ENCODE results near the gene BICRA.
"Not testable (repeated sequence)": the region's sequence is repeated elsewhere in the genome, so short reads cannot be mapped to it uniquely, and the experiment has no call there.

The BICRA gene

DNA sequence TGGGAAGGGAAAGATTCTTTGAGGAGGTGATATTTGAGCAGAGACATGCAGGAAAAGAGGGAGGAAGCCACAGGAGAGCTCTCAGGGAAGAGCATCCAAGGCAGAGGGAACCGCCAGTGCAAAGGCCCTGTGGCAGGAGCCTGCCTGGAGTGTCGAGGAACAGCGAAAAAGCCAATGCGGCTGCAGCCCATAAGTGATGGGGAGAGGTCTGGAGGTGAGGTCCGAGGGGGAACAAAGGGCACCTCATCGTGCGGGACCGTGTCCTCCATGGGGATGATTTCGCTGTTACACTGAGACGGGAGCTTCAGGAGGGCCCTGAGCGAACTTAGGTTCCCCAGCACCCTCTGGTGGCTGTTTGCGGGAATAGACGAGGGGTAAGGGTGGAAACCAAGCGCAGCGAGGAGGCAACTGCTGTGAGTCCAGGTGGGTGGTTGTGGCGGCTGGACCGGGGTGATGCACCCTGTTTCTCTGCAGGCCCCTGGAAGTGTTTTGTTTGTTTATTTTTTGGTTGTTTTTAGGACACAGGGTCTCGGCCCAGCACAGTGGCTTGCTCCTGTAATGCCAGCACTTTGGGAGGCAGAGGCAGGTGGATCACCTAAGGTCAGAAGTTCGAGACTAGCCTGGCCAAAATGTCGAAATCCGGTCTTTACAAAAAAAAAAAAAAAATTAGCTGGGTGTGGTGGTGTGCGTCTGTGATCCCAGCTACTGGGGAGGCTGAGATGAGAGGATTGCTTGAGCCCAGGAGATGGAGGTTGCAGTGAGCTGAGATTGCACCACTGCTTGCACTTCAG, 98.4 kb downstream of the BICRA start:
- FAIRE-seq (no peak), DNase-seq (ENCODE audit: insufficient read length, low spot score) (peak; percentile 73)

DNA sequence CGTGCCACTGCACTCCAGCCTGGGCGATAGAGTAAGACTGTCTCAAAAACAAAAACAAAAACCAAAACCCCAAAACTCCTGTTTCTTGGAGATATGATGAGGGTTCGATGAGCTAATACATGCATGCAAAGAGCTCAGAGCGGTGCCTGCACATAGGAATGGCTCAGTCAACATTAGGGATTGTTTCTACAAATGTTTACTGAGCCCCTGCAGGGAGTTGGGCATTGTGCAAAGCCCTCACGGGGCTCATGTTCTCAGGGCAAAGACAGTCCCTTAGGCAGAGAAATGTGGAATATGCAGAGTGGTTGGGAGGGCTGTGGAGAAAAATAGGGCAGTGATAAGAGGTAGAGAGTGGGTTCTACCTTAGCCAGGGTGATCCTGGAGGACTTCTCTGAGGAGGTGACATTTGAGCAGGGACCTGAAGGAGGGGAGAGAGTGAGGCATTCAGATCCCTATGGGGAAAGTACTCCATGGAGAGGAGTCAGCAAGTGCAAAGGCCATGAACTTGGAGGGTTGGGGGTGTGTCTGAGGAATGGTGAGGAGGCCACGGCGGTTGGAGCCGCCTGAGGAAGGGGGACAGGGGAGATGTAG, 102.8 kb downstream of the BICRA start:
- DNase-seq (ENCODE audit: insufficient read length, low spot score), result no peak
- no peak for FAIRE-seq

DNA sequence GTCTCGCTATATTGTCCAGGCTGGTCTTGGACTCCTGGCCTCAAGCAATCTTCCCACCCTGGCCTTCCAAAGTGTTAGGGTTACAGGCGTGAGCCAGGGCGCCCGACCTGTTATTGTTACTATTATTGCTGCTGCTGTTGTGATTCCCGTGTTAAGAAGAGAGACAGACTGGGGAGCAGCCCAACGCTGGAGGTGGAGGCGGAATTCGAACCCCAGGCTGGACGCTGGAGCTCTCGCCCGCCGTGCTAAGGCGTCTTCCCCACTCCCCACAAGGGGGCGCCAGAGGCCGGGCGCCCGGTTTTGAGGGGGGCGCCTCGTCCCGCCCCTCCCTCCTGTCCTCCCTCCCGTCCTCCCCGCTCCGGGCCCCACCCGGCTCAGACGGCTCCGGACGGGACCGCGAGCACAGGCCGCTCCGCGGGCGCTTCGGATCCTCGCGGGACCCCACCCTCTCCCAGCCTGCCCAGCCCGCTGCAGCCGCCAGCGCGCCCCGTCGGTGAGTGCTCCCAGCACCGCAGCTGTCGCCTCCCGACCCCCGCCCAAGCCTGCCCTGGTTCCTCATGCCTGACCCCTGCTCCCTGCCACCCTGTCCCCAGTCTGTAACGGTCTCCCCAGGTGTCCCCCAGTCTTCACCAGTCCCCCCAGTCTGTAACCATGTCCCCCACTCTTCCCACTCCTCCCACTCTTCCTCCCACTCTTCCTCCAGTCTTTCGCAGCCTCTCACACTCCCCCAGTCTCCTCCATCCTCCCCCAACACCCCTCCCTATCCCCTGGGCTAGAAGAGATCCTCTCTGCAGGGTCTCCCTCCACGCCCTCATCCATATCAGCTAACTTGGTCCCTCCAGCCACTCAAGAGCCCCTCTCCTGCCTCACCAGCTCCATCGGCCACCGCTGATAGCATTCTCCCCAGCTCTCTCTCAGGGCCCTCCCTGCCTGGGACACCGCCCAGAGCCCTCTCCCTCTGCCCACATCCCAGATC, 104.4 kb downstream of the BICRA start, which contains the start of gene EHD2:
Gene EHD2, plus strand, starts transcription at position 377 of the 976 bp plus-strand sequence. CDS start 3,191 bp downstream, outside the sequence.
- FAIRE-seq, result peak; percentile 46
- DNase-seq (ENCODE audit: insufficient read length, low spot score), result peak; percentile 72

GRCh38 chr19:47714339-47714738, 105.4 kb downstream of the BICRA start:
- DNase-seq (ENCODE audit: insufficient read length, low spot score) (no peak), FAIRE-seq (no peak)

GRCh38 chr19:47714855-47715254, 105.9 kb downstream of the BICRA start:
- not testable (repeated sequence) for FAIRE-seq; DNase-seq (ENCODE audit: insufficient read length, low spot score)

- FAIRE-seq, result peak; percentile 4
- DNase-seq (ENCODE audit: insufficient read length, low spot score), result no peak
These were observed 107.5 kb downstream of the BICRA start for GRCh38 chr19:47716270-47716937.

GRCh38 chr19:47718415-47719046, 109.6 kb downstream of the BICRA start:
- not testable (repeated sequence) for DNase-seq (ENCODE audit: insufficient read length, low spot score); FAIRE-seq

DNA sequence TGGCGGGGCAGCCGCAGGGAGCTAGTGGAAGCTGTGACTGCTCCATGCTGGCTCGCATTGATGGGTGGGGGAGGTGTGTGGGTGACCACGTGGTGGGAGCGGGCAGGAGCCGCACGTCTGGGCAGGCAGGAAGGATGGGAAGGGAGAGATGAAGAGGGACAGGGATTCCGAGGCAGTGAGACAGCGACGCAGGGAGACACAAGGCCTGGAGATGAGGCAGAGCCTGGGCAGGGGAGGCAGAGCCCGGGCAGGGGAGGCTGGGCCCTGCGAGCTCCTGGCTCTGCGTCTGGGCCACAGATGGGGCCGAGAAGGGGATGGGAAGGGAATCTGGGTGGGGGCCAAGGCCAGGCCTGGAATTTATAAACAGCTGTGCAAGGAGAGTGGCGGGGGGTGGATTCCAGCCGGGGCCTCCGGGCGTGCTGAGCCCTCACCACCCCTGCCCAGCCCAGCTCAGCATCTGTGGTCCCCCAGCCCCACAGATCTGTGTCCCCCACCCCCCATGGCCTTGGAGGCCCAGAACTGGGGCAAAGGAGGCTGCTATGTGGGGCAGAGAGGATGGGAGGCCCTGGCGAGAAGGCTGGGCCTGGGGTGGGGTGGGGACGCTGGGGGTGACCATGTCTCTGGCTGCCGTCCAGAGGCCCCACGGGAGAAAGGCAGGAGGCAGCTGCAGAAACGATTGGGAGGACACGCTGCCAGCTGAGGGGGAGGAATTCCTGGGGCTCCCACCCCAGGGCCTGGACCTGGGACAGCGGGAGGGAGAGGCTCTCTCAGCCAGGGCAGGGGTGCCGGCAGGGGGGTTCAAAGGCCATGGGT, 110.3 kb downstream of the BICRA start:
- DNase-seq (ENCODE audit: insufficient read length, low spot score), result peak; percentile 86
- peak; percentile 98 for FAIRE-seq

DNA sequence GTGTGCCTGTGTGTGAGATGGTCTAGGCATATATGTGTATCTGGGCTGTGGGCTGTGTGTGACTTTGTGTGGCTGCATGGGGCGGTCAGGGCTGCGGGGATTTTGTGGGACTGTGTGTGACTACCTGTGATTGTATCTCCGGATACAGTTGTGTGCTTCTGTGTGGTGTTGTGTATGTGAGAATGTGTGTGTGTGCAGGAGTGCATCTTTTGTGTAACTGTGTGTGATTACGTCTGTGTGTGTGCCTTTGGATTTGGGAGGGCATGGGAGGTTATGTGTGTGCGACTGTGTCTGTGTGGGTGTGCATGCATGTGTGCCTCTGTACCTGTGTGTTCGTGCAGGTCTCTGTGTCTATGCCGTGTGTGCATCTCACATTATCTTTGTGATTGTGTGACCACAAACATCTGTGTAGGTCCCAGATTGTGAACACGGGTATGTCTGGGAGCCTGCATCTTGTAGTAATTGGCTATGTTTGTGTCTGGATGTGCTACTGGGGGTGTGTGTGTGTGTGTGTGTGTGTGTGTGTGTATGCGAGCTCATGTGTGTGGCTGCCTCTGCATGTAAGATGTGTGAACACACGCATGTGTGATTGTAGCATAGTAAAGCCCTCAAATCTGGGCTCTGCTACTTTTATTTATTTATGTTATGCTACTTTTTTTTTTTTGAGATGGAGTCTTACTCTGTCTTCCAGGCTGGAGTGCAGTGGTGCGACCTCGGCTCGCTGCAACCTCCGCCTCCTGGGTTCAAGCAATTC, 111.9 kb downstream of the BICRA start:
- FAIRE-seq (no peak), DNase-seq (ENCODE audit: insufficient read length, low spot score) (no peak)

DNA sequence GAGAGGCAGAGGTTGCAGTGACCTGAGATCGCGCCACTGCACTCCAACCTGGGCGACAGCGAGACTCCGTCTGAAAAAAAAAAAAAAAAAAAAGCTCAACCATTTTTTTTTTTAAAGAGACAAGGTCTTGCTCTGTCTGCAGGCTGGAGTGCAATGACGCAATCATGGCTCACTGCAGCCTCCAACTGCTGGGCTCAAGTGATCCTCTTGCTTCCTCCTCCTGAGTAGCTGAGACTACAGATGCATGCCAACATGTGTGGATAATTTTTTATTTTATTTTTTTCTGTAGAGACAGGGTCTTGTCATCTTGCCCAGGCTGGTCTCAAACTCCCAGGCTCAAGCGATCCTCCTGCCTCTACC, 114.6 kb downstream of the BICRA start:
- DNase-seq (ENCODE audit: insufficient read length, low spot score), result no peak
- no peak for FAIRE-seq

DNA sequence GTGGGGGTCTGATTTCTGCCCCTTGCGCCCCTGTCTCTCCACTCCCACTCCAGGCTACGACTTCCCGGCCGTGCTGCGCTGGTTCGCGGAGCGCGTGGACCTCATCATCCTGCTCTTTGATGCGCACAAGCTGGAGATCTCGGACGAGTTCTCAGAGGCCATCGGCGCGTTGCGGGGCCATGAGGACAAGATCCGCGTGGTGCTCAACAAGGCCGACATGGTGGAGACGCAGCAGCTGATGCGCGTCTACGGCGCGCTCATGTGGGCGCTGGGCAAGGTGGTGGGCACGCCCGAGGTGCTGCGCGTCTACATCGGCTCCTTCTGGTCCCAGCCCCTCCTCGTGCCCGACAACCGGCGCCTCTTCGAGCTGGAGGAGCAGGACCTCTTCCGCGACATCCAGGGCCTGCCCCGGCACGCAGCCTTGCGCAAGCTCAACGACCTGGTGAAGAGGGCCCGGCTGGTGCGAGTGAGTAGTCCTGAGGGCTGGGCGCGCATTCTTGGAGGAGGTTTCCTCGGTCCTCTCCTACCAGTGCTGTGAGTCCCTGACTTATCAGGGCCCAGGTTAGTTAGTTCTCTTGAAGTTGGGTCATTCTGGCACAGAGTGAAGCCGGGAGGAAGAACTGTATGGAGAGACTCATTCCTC, 116.9 kb downstream of the BICRA start:
- FAIRE-seq (no peak), DNase-seq (ENCODE audit: insufficient read length, low spot score) (no peak)

DNA sequence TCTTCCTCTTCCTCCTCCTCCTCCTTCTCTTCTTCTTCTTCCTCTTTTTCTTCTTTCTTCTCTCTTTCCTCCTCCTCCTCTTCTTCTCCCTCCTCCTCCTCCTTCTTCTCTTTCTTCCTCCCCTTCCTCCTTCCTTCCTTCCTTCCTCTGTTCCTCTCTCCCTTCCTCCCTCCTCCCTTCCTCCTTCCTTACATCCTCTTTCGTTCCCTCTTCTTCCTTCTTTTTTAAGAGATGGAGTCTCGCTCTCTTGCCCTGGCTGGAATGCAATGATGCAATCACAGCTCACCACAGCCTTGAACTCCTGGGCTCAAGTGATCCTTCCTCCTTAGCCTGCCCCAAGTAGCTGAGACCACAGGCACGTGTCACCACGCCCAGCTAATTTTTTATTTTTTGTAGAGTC, 117.5 kb downstream of the BICRA start:
- no peak for DNase-seq (ENCODE audit: insufficient read length, low spot score)

DNA sequence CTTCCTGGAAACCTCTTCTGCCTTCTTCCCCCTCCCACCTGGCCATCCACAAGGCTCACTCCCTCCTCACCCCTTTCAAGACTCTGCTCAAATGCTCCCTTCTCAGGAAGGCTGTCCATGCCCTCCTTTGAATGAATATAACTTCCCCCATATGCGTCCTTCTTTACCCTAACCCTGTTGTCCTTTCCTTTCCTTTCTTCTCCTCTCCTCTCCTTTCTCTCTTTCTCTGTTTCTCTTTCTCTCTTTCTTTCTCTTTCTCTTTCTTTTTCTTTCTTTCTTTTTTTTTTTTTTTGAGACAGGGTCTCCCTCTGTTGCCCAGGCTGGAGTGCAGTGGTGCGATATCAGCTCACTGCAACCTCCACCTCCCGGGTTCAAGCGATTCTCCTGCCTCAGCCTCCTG, 119.4 kb downstream of the BICRA start:
- FAIRE-seq, result not testable (repeated sequence)

More for the DNA sequence above, 117.5 kb downstream of the BICRA start:
- FAIRE-seq, result no peak

GRCh38 chr19:47729468-47729798, 120.5 kb downstream of the BICRA start:
- DNase-seq (ENCODE audit: insufficient read length, low spot score) (peak; percentile 92), FAIRE-seq (peak; percentile 38)

More for the DNA sequence above, 119.4 kb downstream of the BICRA start:
- DNase-seq (ENCODE audit: insufficient read length, low spot score), result not testable (repeated sequence)

DNA sequence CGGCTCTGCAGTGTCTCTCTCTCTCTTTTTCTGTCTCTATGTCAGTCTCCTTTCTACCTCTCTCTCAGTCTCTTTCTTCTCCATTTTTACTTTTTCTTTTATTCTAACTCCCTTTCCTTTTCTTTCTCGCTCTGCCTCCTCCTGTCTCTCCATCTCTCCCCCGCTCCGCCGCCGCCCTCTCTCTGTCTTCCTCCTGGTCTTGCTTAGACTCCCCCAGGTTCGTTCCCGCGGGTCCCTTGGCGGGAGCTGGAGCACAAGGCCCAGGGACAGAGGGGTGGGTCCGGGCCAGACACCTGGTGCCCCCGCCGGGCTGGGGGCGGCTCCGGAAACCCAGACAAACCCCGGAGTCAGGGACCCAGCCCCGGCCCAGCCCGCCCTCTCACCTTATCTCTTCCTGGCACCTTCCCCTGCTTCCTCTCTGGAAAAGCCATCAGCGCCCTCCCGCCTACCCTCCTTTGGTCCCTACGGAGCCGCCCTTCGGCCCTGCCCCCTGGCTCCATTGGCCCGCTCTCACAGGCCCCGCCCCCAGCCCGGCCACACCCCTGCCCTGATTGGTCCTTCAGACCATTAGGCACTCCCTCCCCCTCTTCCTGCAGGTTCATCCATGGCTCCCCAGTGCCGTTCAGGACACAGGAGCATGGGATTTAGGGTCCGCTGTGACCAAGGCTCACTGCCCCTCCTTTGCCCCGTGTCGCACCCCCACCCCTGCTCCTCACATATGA, 121.0 kb downstream of the BICRA start:
- DNase-seq (ENCODE audit: insufficient read length, low spot score) (no peak), FAIRE-seq (no peak)

DNA sequence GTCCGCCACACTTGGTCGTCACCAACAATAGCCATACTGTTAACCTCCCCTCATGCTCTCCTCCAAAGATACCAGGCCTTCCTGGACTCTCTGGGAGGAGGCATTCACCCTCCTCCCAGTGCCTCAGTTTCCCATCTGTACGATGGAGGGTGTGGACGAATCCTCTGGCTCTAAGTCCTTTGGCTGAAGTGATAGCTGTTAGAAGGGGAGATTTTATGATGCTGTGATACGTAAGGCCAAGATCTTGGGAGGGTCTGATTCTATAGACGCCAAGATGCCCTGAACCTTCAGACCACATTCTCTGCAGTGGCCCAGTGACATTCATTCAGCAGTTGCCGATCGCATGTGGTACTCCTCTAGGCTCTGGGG, 121.6 kb downstream of the BICRA start:
- FAIRE-seq, result no peak
- no peak for DNase-seq (ENCODE audit: insufficient read length, low spot score)

GRCh38 chr19:47730910-47731309, 122.0 kb downstream of the BICRA start:
- no peak for FAIRE-seq

More at GRCh38 chr19:47730910-47731309, 122.0 kb downstream of the BICRA start:
- no peak for DNase-seq (ENCODE audit: insufficient read length, low spot score)

Data from HTR-8/SVneo (cell line).